Lung (tissue), 12 donors: ENCODE data around the gene DCBLD2. TPM values are rescaled to one million over a fixed set of nuclear protein-coding genes. Genes with fewer than 3 reads are reported as not detected.

Experiments used
- ATAC-seq: fragments of 200-7000 bp; cut with Tn5 transposase; one replicate; pipeline ENCODE4 v1.9.1; 2020; ENCODE audit warnings: moderate number of reproducible peaks; ENCODE audit not compliant: insufficient read depth, low FRiP score
- DNase-seq, 3 donors: peaks; one replicate each; pipeline ENCODE4 v3.0.0-alpha.2; 2013 to 2017
- H3K27ac ChIP-seq, 2 donors: one replicate each; pipeline ENCODE4 v1.5.1; 2013; ENCODE audit warnings: mild to moderate bottlenecking in 2 of 2, moderate library complexity in 2 of 2, control low read depth in 1 of 2, inconsistent platforms in 1 of 2, low read depth in 1 of 2, low read length in 1 of 2
- H3K27me3 ChIP-seq, 3 donors: one replicate each; pipeline ENCODE4 v1.5.1; 2013; ENCODE audit warnings: low read length in 2 of 3; ENCODE audit not compliant: control insufficient read depth in 3 of 3, insufficient read depth in 3 of 3
- H3K36me3 ChIP-seq, 4 donors: one replicate each; pipeline ENCODE4 v1.5.1; 2013; ENCODE audit warnings: low read length in 4 of 4, mild to moderate bottlenecking in 1 of 4, moderate library complexity in 1 of 4; ENCODE audit not compliant: control insufficient read depth in 4 of 4, insufficient read depth in 4 of 4
- H3K4me1 ChIP-seq, 5 donors: one replicate each; pipeline ENCODE4 v1.5.1; 2013; ENCODE audit warnings: low read length in 5 of 5, mild to moderate bottlenecking in 2 of 5, moderate library complexity in 1 of 5; ENCODE audit not compliant: control insufficient read depth in 5 of 5, insufficient read depth in 5 of 5
- H3K4me3 ChIP-seq: one replicate; pipeline ENCODE4 v1.5.1; 2013; ENCODE audit warnings: mild to moderate bottlenecking, control low read depth, moderate library complexity
- H3K9ac ChIP-seq, 2 donors: one replicate each; pipeline ENCODE4 v1.5.1; 2013; ENCODE audit warnings: low read length in 2 of 2, control low read depth in 1 of 2; ENCODE audit not compliant: insufficient read depth in 1 of 2
- H3K9me3 ChIP-seq, 4 donors: one replicate each; pipeline ENCODE4 v1.5.1; 2013; ENCODE audit warnings: low read length in 3 of 4, mild to moderate bottlenecking in 1 of 4, moderate library complexity in 1 of 4; ENCODE audit not compliant: control insufficient read depth in 4 of 4, insufficient read depth in 3 of 4
- CTCF ChIP-seq: IDR thresholded peaks from 2 replicates; pipeline ENCODE4 v1.5.1; 2012; ENCODE audit warnings: mild to moderate bottlenecking; ENCODE audit errors: control extremely low read depth, extremely low read depth
- WGBS, 2 donors: extraction: QIAGEN DNeasy Blood & Tissue Kit; methylation state at CpG; one replicate each; pipeline ENCODE4 v1.1.7; 2013; 5-methylcytosine and 5-hydroxymethylcytosine counted together
- polyA plus RNA-seq, 2 donors: library from polyadenylated mRNA; stranded (reverse); fragments of 200-250 nt; gene quantifications; one replicate each; pipeline ENCODE4 v1.2.1, GENCODE V29; 2013
- total RNA-seq, 2 donors: library from RNA; depleted of rRNA in 1 of 2; stranded (reverse); fragments of >200 nt in 1 of 2; gene quantifications; one replicate each; pipeline ENCODE4 v1.2.1, GENCODE V29; 2014 to 2021
- donor health status: control.
- donor health status: control.
- donor health status: Bipolar disorder and iron deficiency.
- donor health status: healthy.
- donor health status: DM: yes; HTN: yes; CAD: no.

The DCBLD2 gene
- total and polyA plus RNA-seq, 4 donors, result 7.1 to 83.8 (median 18.5) TPM

- 84 to 94% methylated on average over 7 of the region's 7 CpGs for WGBS, 2 donors
- no peak for ATAC-seq
Measured at GRCh38 chr3:98791341-98792325, 109.9 kb downstream of the DCBLD2 start.

GRCh38 chr3:98788651-98789050 is 112.8 kb downstream of the DCBLD2 start:
- Histone ChIP-seq H3K9me3 (no peaks in the 10 kb centered on the region), H3K36me3 (peaks cover 0 to 10% (median 2%) of the 10 kb centered on the region in 4 donors), H3K27me3 (no peaks in the 10 kb centered on the region), H3K9ac (no peak overlapping the region), H3K4me1 (peaks cover 0 to 26% (median 8%) of the 10 kb centered on the region in 5 donors), H3K27ac (no peak overlapping the region), H3K4me3 (no peak overlapping the region)
- TF ChIP-seq CTCF, result no peak
- DNase-seq, result peak; percentile 43 to 64 (median 44)
- no peak for ATAC-seq
- 40 to 54% methylated on average over 2 of the region's 2 CpGs for WGBS, 2 donors

More at GRCh38 chr3:98791341-98792325, 109.9 kb downstream of the DCBLD2 start:
- no peak for TF ChIP-seq CTCF
- no peak overlapping the region for H3K4me3 ChIP-seq
- no peak overlapping the region for H3K27ac ChIP-seq
- no peaks in the 10 kb centered on the region for H3K27me3 ChIP-seq
- no peak overlapping the region for H3K9ac ChIP-seq
- DNase-seq, result no peak
- H3K4me1 ChIP-seq, result peaks cover 0 to 11% (median 0%) of the 10 kb centered on the region in 5 donors
- H3K36me3 ChIP-seq, result peaks cover 0 to 11% (median 8%) of the 10 kb centered on the region in 4 donors
- H3K9me3 ChIP-seq, result no peaks in the 10 kb centered on the region

DNA sequence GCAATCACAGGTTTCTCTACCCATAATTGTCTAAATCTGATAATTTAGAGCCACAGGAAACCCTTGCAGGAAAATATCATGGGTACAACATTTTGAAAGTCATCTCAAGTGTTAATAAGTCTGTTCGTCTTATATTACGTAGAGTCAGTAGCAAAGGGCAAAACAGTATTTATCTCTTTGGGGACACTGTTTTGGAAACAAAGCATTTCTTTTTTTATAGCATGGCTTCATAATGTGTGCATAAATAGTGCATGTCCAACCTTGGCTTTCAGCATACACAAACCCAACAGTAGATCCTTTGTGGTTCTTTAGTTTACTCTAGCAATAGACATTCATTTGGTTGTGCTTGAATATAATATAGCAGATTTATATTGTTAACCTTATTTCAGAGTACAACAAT is 114.3 kb downstream of the DCBLD2 start:
- Histone ChIP-seq H3K27ac (peak overlapping the region in 1 of 2 donors; percentile 9), H3K36me3 (peaks cover 0 to 6% (median 2%) of the 10 kb centered on the region in 4 donors), H3K27me3 (no peaks in the 10 kb centered on the region), H3K9ac (no peak overlapping the region), H3K9me3 (no peaks in the 10 kb centered on the region), H3K4me3 (no peak overlapping the region), H3K4me1 (peaks cover 0 to 26% (median 10%) of the 10 kb centered on the region in 5 donors)
- ATAC-seq, result no peak
- TF ChIP-seq CTCF, result no peak
- WGBS, 2 donors, result 42 to 74% methylated on average over 2 of the region's 2 CpGs
- no peak for DNase-seq
